Measurements from ENCODE around the gene RABEP2. TPM values are rescaled to one million over a fixed set of nuclear protein-coding genes. Genes with fewer than 3 reads are reported as not detected.
"Not testable (repeated sequence)": the region's sequence is repeated elsewhere in the genome, so short reads cannot be mapped to it uniquely, and the experiment has no call there.

The RABEP2 gene
- total RNA-seq, 2 experiments from 2014 or later = 11.6 to 14.0 TPM

- Mint-ChIP-seq H3K4me3 (no peak overlapping the region), H3K27ac (no peak overlapping the region)
- intact Hi-C loops (cut with micrococcal nuclease) = no loop called here
Measured at GRCh38 chr16:28946681-28947080, 21.6 kb upstream of the RABEP2 start.

GRCh38 chr16:28943281-28943680, 18.2 kb upstream of the RABEP2 start:
- Mint-ChIP-seq H3K9me3 (no peaks in the 10 kb centered on the region), H3K27ac (no peak overlapping the region), H3K4me3 (no peak overlapping the region), H3K27me3 (ENCODE audit: low read depth) (no peaks in the 10 kb centered on the region), H3K36me3 (ENCODE audit: low read depth) (no peaks in the 10 kb centered on the region), H3K4me1 (ENCODE audit: low read depth) (peaks cover 7% of the 10 kb centered on the region)
- CTCF ChIA-PET = interaction anchor here (0.8 to 3.1 kb wide), 4 partner anchors 11 to 96 kb away, joined by 3 to 26 read pairs (median 18); partner anchors contain the start of gene CD19
- intact Hi-C loops (cut with micrococcal nuclease) = no loop called here
- no peak for DNase-seq

More at GRCh38 chr16:28946681-28947080, 21.6 kb upstream of the RABEP2 start:
- CTCF ChIA-PET = interaction anchor here (0.5 to 3.1 kb wide), 4 partner anchors 9 to 98 kb away, joined by 3 to 17 read pairs (median 3); no protein-coding TSS in a partner anchor
- H3K4me1 Mint-ChIP-seq (ENCODE audit: low read depth) = peaks cover 15% of the 10 kb centered on the region
- no peaks in the 10 kb centered on the region for H3K27me3 Mint-ChIP-seq (ENCODE audit: low read depth)
- no peaks in the 10 kb centered on the region for H3K9me3 Mint-ChIP-seq
- DNase-seq = no peak
- H3K36me3 Mint-ChIP-seq (ENCODE audit: low read depth) = peaks cover 5% of the 10 kb centered on the region

GRCh38 chr16:28939825-28940224, 14.8 kb upstream of the RABEP2 start:
- CTCF ChIA-PET = interaction anchor here (0.7 to 1.1 kb wide), 2 partner anchors 82 to 92 kb away, joined by 3 read pairs; no protein-coding TSS in a partner anchor
- intact Hi-C loops (cut with micrococcal nuclease); DNase-seq; H3K36me3 Mint-ChIP-seq (ENCODE audit: low read depth); H3K27ac Mint-ChIP-seq; H3K4me3 Mint-ChIP-seq; H3K27me3 Mint-ChIP-seq (ENCODE audit: low read depth); H3K9me3 Mint-ChIP-seq: not testable (repeated sequence)
- peaks cover 15% of the 10 kb centered on the region for H3K4me1 Mint-ChIP-seq (ENCODE audit: low read depth)

- no peaks in the 10 kb centered on the region for H3K9me3 Mint-ChIP-seq
- H3K4me3 Mint-ChIP-seq = no peak overlapping the region
- DNase-seq = no peak
- H3K27ac Mint-ChIP-seq = no peak overlapping the region
- no peaks in the 10 kb centered on the region for H3K27me3 Mint-ChIP-seq (ENCODE audit: low read depth)
- peaks cover 15% of the 10 kb centered on the region for H3K4me1 Mint-ChIP-seq (ENCODE audit: low read depth)
- CTCF ChIA-PET = interaction anchor here (1.1 to 1.3 kb wide), 2 partner anchors 91 to 117 kb away, joined by 3 read pairs; no protein-coding TSS in a partner anchor
- H3K36me3 Mint-ChIP-seq (ENCODE audit: low read depth) = no peaks in the 10 kb centered on the region
- intact Hi-C loops (cut with micrococcal nuclease) = no loop called here
Measured at GRCh38 chr16:28938721-28939120, 13.7 kb upstream of the RABEP2 start.

GRCh38 chr16:28937222-28937876, 12.3 kb upstream of the RABEP2 start:
- DNase-seq = no peak
- Mint-ChIP-seq H3K27ac (no peak overlapping the region), H3K9me3 (no peaks in the 10 kb centered on the region), H3K27me3 (ENCODE audit: low read depth) (no peaks in the 10 kb centered on the region), H3K36me3 (ENCODE audit: low read depth) (no peaks in the 10 kb centered on the region), H3K4me1 (ENCODE audit: low read depth) (peaks cover 15% of the 10 kb centered on the region), H3K4me3 (no peak overlapping the region)
- intact Hi-C loops (cut with micrococcal nuclease) = no loop called here
- CTCF ChIA-PET = interaction anchor here (0.9 to 1.3 kb wide), 2 partner anchors 10 to 115 kb away, joined by 3 read pairs; no protein-coding TSS in a partner anchor

- H3K27ac Mint-ChIP-seq = peak overlapping the region; percentile 52
- H3K4me1 Mint-ChIP-seq (ENCODE audit: low read depth) = peaks cover 15% of the 10 kb centered on the region
- CTCF ChIA-PET = interaction anchor here (1.3 kb wide), 1 partner anchor 8 kb away, joined by 10 read pairs; no protein-coding TSS in a partner anchor
- no peaks in the 10 kb centered on the region for H3K36me3 Mint-ChIP-seq (ENCODE audit: low read depth)
- H3K9me3 Mint-ChIP-seq = no peaks in the 10 kb centered on the region
- DNase-seq = no peak
- intact Hi-C loops (cut with micrococcal nuclease) = loop anchor here (1.0 kb wide), 1 partner anchor 11 kb away; the partner anchor contains the start of gene RABEP2
- H3K4me3 Mint-ChIP-seq = peak overlapping the region; percentile 66
- H3K27me3 Mint-ChIP-seq (ENCODE audit: low read depth) = no peaks in the 10 kb centered on the region
Measured at GRCh38 chr16:28936784-28937155, 11.7 kb upstream of the RABEP2 start.

GRCh38 chr16:28935924-28936783, 11.1 kb upstream of the RABEP2 start:
- DNase-seq = peak; percentile 85
- H3K27ac Mint-ChIP-seq = peak overlapping the region; percentile 52
- no peaks in the 10 kb centered on the region for H3K27me3 Mint-ChIP-seq (ENCODE audit: low read depth)
- H3K36me3 Mint-ChIP-seq (ENCODE audit: low read depth) = no peaks in the 10 kb centered on the region
- intact Hi-C loops (cut with micrococcal nuclease) = loop anchor here (1.0 kb wide), 1 partner anchor 11 kb away; the partner anchor contains the start of gene RABEP2
- H3K9me3 Mint-ChIP-seq = no peaks in the 10 kb centered on the region
- peak overlapping the region; percentile 66 for H3K4me3 Mint-ChIP-seq
- CTCF ChIA-PET = interaction anchor here (1.3 kb wide), 1 partner anchor 9 kb away, joined by 10 read pairs; no protein-coding TSS in a partner anchor
- peaks cover 16% of the 10 kb centered on the region for H3K4me1 Mint-ChIP-seq (ENCODE audit: low read depth)

- Mint-ChIP-seq H3K36me3 (ENCODE audit: low read depth) (no peaks in the 10 kb centered on the region), H3K4me3 (no peak overlapping the region), H3K9me3 (no peaks in the 10 kb centered on the region), H3K27ac (no peak overlapping the region), H3K27me3 (ENCODE audit: low read depth) (no peaks in the 10 kb centered on the region), H3K4me1 (ENCODE audit: low read depth) (peaks cover 23% of the 10 kb centered on the region)
- CTCF ChIA-PET = no interaction called here
- intact Hi-C loops (cut with micrococcal nuclease) = no loop called here
- no peak for DNase-seq
Measured at GRCh38 chr16:28935346-28935745, 10.3 kb upstream of the RABEP2 start.

- no peaks in the 10 kb centered on the region for H3K9me3 Mint-ChIP-seq
- DNase-seq = no peak
- no peak overlapping the region for H3K27ac Mint-ChIP-seq
- no peaks in the 10 kb centered on the region for H3K36me3 Mint-ChIP-seq (ENCODE audit: low read depth)
- H3K4me3 Mint-ChIP-seq = no peak overlapping the region
- peaks cover 25% of the 10 kb centered on the region for H3K4me1 Mint-ChIP-seq (ENCODE audit: low read depth)
- no peaks in the 10 kb centered on the region for H3K27me3 Mint-ChIP-seq (ENCODE audit: low read depth)
- CTCF ChIA-PET = interaction anchor here (2.3 kb wide), 1 partner anchor 11 kb away, joined by 18 read pairs; no protein-coding TSS in a partner anchor
- intact Hi-C loops (cut with micrococcal nuclease) = no loop called here
Measured at GRCh38 chr16:28933171-28933570, 8.1 kb upstream of the RABEP2 start.

GRCh38 chr16:28932339-28933141, 7.5 kb upstream of the RABEP2 start:
- Mint-ChIP-seq H3K27me3 (ENCODE audit: low read depth) (no peaks in the 10 kb centered on the region), H3K9me3 (no peaks in the 10 kb centered on the region), H3K27ac (no peak overlapping the region), H3K4me1 (ENCODE audit: low read depth) (peaks cover 25% of the 10 kb centered on the region), H3K4me3 (no peak overlapping the region), H3K36me3 (ENCODE audit: low read depth) (no peaks in the 10 kb centered on the region)
- intact Hi-C loops (cut with micrococcal nuclease) = no loop called here
- no peak for DNase-seq
- CTCF ChIA-PET = interaction anchor here (2.3 kb wide), 1 partner anchor 12 kb away, joined by 18 read pairs; no protein-coding TSS in a partner anchor

- Mint-ChIP-seq H3K4me1 (ENCODE audit: low read depth) (peaks cover 25% of the 10 kb centered on the region), H3K4me3 (no peak within 1 kb of the TSS), H3K36me3 (ENCODE audit: low read depth) (no peaks in the 10 kb centered on the region), H3K9me3 (no peaks in the 10 kb centered on the region), H3K27me3 (ENCODE audit: low read depth) (no peaks in the 10 kb centered on the region), H3K27ac (peak within 1 kb of the TSS; percentile 37)
- CTCF ChIA-PET = interaction anchor here (2.3 kb wide), 1 partner anchor 13 kb away, joined by 18 read pairs; no protein-coding TSS in a partner anchor
- intact Hi-C loops (cut with micrococcal nuclease) = no loop called here
- no peak for DNase-seq
Measured at GRCh38 chr16:28931801-28932225, 6.8 kb upstream of the RABEP2 start, which contains the start of gene CD19. TSS of gene CD19 (plus strand) at chr16:28931971. CDS start at chr16:28932001, 30 bp downstream.

Measured in activated naive CD4-positive, alpha-beta T cell treated with anti-CD3 and anti-CD28 coated beads for 36 hours (primary cell).